Activated CD8-positive, alpha-beta memory T cell treated with anti-CD3 and anti-CD28 coated beads for 4 hours (primary cell): Measurements from ENCODE around the gene MPV17L.
"Not testable (repeated sequence)": the region's sequence is repeated elsewhere in the genome, so short reads cannot be mapped to it uniquely, and the experiment has no call there.

Experiments used
- DNase-seq, 2 donors: peaks; one replicate each; pipeline ENCODE4 v3.0.0-alpha.2; 2020; ENCODE audit warnings: low read depth in 2 of 2

MPV17L gene

DNA sequence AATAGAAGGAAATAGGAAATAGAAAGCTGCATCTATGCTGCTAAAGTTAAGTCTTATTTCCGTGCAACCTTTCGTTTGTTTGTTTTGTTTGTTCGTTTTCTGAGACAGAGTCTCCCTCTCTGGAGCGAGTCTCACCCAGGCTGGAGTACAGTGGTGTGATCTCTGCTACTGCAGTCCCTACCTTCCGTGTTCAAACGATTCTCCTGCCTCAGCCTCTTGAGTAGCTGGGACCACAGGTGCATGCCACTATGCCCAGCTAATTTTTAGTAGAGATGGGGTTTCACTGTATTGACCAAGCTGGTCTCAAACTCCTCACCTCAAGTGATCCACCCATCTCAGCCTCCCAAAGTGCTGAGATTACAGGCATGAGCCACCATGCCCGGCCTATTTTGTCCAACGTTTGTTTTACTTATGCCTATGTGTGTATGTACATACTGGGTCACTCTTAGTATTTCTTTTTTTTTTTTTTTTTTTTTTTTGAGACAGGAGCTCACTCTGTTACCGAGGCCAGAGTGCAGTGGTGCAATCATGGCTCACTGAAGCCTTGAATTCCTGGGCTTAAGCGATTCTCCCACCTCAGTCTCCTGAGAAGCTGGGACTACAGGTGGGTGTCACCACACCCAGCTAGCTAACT is 55.7 kb downstream of the MPV17L start:
- no peak for DNase-seq

DNA sequence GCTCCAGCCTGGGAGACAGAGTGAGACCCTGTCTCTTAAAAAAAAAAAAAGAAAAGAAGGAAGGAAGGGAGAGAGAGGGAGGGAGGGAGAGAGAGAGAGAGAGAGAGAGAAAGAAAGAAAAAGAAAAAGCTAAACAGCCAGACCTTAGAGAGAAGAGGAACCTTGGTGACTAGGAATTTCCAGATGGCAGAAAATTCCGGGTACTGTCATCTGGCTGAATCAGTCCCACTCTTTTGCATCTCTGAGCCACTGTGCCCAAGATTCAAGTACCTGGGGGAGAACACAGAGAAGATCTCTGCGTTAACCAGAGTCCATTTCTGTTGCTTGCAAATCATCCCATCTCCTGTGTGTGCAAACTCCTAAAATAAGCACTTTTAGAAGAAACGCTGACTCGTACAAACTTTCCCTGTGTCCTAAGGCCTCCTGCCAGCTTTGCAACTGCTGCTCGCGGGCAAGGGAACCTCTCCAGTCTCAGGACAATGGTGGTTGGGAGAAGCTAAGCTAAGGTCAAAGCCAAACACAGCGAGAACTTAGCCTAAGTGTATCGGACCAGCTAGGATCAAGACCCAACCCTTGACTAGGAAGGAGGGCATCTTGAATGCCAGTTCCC is 56.8 kb downstream of the MPV17L start:
- DNase-seq: no peak

DNA sequence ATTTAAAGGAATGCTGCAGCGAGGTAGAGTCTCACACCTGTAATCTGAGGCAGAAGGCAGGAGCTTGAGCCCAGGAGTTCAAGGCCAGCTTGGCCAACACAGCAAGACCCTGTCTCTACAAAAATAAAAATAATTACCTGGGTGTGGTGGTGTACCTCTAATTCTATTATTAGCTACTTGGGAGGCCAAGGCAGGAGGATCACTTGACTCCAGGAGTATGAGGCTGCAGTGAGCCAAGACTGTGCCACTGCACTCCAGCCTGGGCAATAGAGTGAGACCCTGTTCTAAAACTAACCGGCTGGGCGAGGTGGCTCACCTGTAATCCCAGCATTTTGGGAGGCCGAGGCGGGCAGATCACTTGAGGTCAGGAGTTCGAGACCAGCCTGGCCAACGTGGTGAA is 57.7 kb downstream of the MPV17L start:
- not testable (repeated sequence) for DNase-seq

DNA sequence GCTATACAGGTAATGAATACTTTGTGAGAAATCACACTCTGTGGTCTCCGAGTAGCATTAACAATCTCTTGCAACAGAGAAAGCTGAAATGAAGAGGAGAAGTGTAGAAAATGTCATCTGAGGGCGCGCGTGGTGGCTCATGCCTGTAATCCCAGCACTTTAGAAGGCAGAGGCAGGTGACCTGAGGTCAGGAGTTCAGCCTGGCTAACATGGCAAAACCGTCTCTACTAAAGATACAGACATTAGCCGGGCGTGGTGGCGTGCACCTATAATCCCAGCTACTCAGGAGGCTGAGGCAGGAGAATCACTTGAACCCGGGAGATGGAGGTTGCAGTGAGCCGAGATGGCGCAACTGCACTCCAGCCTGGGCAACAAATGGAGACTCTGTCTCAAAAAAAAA is 59.4 kb downstream of the MPV17L start:
- DNase-seq: not testable (repeated sequence)

DNA sequence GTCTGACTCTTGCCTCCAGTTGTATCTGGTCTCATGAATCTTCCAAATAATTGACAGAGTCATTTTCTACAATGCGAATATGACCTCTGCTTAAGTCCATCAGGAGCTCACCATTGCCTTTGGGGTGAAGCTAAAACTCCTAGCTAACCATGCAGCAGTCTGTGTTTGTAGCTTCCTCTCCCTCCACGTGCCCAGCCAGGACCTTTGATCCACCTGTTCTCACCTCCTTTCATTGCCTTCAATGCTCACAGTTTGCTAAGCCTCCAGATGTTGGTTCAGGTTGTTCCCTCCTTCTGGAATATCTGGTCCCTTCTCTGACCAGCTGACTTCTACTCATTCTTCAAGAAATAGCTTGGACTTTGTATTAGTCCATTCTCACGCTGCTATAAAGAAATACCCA is 61.8 kb downstream of the MPV17L start:
- DNase-seq: no peak

DNA sequence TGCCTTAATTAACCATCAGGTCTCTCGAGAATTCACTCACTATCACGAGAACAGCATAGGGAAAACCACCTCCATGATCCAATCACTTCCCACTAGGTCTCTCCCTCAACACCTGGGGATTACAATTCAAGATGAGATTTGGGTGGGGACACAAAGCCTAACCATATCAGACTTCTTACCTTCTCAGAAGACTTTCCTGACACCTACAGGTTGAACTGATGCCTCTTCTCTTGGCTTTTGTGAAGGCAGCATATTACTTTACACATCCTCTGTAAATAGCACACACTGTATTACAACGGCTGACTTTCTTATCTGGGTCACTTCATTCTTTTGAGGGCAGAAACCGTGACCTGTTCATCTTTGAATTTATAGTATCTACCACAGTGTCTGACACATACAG is 62.4 kb downstream of the MPV17L start:
- no peak for DNase-seq

DNA sequence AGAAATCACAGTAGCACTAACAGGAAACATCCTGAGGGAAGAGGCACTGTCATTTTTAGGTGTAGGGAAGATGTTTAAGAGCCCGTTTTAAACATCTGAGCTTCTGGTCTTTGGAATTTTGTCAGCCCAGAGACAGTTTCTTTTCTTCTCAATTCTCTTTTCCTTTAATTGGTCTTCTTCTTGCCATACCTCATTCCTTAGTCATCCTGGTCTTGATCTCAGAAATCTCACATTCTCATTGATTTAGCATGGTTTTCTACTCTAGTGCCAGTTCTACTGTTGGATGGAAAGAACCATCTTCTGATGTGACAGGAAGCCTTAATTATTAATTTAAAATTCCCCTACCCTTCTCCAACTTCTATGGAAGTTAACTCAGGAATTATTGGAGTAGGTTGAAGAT is 64.2 kb downstream of the MPV17L start:
- DNase-seq: no peak

DNA sequence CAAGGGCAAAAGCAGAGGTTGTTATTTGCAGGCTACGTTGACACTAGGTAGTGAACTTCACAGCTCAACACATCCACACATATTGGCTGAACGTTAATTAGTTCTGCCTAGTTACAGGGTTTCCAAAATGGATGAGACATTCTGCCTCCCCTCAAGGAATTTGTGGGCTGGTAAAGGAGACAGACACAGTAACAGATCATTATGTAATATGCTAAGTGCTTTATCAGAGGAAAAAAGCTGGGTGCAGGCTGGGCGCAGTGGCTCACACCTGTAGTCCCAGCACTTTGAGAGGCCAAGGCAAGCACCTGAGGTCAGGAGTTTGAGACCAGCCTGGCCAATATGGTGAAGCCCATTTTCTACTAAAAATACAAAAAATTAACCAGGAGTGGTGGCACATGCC is 65.0 kb downstream of the MPV17L start:
- DNase-seq: no peak

DNA sequence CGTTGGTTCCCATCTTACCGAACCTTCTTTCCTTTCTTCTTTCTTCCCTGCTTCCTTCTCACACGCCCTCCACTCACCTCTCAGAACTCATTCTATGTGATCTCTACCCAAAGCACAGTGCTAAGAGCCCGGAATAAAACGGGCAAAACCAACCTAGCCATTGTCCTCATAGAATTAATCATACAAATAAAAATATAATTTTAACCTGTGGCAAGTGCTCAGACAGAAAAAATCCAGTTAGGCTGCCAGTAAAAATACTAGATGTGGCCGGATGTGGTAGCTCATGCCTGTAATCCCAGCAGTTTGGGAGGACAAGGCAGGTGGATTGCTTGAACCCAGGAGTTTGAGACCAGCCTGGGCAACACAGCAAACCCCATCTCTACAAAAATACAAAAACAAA is 65.8 kb downstream of the MPV17L start:
- no peak for DNase-seq
